GM19035 (cell line): ENCODE data around the gene TRAPPC12.
"Not testable (repeated sequence)": the region's sequence is repeated elsewhere in the genome, so short reads cannot be mapped to it uniquely, and the experiment has no call there.

ENCODE experiments used
- ATAC-seq: cut with Tn5 transposase; IDR thresholded peaks from one replicate; pipeline ENCODE4 v1.9.1; 2021; ENCODE audit not compliant: unreplicated experiment

The TRAPPC12 gene

DNA sequence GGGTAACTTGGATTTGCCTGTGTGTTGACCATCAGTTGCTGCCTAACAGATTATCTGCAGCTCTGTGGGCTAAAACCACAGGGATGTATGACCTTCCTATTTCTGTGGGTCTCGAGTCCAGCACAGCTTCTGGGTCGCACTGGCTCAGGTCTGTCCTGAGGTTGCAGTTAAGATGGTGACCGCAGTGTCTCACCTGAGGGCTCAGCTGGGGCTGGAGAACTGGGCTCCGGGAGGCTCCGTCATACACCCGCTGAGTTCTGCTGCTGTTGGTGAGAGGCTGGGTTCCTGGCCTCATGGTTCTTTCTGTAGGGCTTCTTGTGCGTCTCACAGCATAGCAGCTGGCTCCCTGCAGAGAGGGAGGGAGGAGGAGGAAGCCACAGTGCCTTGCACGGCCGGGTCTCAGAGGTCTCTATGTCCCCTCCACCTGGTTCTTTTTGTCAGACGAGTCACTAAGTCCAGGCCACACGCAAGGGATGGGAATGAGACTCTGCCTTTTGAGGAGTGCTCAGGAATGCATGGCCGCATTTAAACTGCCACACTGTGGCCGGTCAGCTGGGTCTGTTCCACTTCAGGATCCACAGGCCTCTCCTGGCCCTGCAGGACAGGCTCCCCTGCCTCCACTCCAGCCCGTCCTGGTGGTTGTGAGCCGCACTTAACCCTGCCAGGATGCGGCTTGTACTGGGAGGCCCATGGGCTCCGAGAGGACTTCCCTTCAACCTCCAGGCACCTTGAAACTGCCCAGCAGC is 72.6 kb downstream of the TRAPPC12 start:
- ATAC-seq = no peak

DNA sequence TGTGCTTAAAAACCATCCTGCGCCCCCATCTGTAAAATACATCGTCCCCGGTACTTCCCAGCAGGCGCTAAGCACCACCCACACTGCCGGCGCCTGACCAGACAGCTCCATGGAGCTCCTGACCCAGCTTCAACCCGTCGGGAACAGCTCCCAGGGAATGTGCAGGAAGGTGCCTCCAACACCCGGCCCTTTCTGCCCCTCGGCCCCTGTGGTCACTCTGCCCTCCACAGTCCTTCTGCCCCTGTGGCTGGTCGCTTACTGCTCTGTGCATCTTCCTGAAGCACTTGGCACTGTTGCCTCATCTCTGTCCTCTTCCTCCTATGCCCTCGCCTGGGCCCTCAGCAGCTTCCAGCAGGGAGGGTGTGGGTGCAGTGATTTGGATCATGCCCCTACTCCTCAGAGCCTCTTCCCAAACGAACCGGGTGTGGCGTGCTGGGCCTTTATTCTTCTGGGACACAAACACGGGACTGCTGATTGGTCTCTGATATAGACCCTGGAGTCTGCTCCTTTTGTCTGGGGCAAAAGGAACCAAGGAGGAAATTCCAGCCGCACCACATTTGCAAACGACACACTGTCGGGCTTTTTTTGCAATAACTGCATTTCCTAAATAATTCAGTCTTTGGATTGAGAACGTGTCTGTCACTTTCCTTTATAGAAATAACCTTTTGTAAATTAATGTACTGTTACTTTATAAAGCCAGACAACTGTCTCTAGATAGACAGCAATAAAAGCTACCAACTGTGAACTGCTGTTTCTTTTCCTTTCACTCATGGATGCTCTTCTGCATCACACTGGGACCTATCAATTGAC is 73.9 kb downstream of the TRAPPC12 start:
- ATAC-seq = no peak

DNA sequence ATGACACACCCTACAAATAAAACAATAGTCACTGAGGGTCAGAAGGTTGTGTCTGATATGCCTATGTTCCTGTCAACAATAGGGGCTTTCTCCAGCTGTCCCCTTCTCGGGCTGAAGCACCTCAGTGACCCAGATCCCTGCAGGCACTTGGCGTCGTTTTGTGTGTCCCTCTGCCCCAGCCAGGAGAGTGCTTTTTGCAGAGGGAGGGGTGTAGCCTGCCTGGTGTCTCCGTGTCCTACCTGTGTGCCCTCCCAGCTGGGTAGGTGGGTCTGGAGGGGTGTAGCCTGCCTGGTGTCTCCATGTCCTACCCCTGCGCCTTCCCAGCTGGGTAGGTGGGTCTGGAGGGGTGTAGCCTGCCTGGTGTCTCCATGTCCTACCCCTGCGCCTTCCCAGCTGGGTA is 74.5 kb downstream of the TRAPPC12 start:
- ATAC-seq = not testable (repeated sequence)

DNA sequence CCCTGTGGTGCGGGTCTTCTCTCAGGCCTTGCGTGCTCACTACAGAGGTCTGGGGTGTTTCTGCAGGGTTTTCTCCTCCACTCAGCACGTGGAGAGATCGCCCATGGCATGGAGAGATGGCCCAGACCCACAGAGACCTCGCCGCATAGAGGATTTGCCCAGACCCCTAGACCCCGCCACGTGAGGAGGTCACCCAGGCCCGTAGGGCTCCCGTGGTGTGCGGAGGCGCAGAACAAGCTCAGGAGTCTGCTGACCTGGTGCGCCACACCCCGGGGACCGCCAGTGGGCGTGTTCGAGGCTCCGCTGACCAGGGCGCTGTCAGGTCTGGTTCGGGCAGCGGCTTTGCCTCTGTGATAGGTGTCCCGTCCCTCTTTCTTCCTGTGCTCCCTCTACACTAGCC is 75.3 kb downstream of the TRAPPC12 start:
- no peak for ATAC-seq

DNA sequence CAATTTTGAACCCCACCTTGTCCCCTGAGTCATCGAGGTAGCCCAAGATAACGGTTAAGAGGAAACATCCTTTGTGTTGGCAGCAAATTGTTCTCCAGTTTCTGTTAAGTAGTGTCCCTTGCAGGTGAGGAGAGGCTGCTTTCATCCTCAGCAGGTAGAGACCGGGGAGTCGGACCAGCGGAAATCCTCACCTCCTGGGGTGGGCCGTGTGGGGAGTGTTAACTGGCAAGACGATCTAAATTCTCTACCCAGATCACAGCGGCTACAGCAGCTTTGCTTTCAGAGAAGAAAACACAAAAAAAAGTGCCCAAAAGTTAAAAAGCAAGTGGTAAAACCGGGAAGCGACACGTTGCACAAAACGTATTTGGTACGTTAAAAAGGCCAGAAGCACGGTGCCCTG is 76.6 kb downstream of the TRAPPC12 start:
- ATAC-seq = no peak

DNA sequence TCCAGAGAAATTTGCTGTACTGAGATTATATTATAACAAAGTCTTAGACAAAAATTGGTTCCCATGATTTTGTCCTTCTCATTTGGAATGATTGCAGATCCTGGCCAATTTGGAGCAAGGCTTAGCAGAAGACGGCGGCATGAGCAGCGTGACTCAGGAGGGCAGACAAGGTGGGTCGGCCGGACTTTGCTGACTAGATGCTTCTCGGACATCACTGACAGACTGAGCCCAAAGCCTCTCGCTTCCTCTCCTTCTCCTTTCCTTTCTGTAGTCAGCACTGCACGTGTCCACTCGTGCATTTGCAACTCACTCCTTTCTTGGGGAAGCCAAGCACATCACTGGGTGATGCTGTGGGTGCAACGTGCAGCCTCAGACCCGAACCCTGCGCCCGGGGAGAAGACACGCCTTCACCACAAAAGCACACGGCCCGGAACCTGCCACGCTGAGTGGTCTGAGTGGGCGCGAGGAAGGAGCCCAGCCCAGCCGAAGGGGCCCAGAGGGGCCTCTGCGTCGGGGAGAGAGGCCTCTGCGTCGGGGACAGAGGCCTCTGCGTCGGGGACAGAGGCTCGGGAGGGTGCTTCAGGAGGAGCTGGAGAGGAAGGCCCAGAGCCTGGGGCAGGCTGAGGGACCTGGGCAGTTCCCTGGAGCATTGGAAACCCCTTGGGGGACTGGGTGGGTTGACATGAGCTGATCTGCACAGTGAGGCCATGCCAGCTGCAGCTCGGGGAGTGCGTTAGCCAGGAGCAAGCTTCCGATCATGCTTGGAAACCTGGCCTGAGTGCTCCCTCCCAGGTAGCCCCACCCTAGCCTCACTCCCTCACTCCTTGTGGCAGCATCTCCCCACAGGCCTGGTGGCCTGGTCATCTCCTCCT is 78.3 kb downstream of the TRAPPC12 start:
- ATAC-seq = no peak

DNA sequence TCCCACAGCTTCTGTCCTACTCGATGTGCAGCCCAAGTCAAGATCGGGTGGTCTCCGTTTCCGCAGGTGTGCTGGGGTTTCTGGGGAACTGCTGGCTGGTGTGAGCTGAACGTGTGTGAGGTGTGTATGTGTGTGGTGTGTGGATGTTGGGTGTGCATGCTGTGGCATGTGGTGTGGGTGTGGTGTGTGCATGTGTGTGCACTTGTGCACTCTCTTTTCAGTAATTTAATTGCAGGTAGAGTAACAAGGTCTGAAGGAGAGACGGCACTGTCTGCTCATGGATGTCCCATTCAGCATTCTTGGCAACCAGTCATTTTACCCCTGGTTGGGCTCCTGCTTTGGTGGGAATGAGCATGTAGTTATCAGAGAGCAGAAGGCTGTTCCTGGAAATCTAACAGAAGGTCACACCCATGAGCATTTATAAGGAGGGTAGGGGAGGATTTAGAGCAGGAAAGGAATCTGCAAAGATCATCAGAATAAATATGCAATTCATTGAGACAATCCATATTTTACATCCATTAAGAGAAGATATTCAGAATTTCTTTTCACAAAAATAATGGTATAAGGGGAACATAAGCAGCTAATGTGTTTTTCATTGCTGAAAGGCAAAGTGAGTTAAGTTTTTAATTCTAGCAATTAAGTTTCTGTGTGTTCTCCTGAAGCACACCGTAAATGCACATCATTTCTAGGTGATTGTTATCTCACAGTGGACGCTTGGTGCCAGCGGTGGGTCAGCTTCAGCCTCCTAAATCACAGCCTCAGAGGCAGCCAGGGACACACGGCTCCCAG is 79.1 kb downstream of the TRAPPC12 start:
- no peak for ATAC-seq

DNA sequence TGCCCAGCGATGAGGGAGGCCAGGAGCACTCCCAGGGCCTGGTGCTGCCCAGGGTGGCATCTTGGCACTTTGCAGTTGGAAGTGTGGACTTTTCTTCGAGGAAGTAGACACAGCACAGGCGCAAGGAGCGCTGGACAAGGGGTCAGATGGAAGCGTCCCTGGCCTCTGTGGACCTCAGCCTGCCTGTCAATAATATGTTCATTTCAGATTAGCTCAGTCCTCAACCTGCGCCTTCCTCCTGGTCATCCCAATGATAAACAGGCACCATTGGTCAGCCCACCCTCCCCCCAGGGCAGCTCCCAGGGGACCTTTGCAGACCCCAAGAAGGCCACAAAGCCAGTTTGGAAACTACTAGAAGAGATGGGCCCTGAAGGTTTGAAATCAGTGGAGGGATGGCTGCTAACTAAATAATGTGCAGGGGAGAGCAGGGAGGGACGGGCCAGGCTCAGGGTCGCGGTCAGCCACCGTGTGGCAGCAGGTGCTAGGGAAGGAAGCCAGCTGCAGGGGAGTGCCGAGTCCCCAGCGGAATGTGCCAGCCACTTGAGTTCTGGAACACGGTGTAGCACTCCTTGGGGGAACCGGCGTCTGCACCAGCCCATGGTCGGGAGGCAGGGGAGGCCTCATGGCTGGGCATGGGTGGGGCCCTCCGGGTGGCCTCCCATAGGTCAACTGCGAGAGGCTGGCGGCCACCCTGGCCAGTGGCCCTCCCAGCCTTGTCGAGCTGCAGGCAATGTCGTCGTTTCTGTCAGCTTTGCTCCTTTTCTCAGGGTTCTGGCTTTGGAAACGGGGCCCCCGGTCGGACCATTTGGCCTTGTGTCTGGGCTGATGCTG is 79.9 kb downstream of the TRAPPC12 start:
- ATAC-seq = no peak

DNA sequence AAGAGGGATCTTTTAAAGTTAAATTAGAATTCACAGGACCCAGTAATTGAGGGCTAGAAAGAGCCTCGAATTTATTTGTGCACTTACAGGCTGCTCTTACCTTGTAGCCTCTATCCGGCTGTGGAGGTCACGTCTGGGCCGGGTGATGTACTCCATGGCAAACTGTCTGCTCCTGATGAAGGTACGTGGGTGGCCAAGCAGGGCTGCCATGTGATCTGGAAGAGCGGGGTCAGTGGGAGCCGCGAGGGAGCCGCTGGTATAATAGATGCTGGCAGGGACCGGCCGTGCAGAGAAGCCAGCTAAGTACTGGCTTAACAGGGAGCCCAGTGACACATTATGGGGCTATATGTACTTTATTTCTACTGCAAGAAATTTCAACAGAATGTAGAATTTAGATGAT is 80.7 kb downstream of the TRAPPC12 start:
- ATAC-seq = no peak

DNA sequence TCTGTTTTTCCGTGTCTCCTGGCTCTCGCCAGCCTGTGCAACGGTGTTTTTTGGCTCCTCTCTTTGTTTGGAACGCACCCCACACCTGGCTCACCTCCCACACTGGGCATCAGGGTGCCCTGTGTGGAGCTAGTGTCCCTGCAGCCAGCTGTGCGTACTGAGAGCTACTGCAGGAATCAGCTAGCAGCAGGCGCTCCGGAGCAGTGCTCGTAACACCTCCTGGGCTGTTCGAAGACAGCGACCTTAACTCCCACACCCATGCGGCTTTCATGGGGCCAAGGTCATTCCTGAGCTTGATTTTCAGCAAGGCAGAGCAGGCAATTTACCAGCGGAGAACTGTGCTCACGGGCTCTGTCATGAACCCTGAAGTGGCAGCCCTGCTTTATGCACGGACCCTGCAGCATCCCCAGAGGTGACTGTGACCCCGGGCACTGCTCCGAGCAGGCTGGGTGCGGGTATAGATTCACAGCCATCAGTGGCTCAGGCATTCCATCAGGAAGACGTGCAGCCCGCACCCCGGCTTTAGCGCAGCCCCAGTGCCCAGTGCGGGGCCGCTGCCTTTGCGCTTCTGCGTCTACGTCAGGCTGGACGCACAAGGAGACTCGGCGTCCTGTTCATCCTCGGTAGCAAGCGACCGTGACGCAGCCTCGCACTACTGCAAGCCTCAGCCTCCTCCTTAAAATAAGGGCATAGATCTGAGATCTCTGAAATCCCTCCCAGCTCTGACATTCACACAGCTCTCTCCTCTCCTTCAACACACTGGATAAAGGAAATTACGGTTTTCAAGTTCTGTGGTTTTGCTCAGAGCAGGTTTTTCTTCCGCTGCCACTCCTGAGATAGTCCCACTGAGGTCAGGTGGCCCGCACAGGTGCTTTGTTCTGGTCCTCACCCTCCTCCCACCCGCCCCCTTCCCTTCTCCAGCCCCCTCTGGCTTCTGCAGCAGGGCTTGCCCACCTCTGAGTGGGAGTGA is 81.6 kb downstream of the TRAPPC12 start:
- no peak for ATAC-seq

DNA sequence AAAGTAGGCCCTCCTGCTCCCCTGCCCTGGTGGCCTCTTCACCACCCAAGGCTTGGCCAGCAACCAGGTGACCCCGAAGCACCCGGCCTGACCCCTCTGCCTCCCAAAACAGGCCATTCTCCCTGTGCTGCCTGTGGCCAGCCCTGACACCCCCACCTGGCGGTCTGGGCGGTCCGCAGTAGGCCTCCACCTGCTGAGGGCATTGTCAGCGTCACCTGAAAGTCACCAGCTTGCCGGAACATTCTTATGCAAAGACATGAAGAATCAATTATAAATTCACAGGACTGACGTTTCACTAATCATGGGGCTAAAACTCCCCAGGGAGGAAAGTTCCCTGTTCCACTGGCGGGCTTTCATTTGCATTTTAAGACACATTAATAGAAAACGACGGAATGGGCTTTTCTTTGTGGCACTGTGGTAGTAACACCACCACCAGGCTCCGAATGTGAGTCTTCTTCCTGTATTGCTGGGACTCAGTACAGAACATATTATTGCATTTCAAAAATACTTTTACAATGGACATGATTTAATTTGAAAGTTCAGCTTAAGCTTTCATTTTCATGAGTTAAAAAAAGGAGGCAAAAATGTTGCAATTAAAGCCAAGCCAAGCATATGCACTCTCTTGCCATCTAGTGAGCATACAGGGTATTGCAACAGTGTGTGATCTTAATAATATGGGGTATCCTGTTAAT is 82.5 kb downstream of the TRAPPC12 start:
- ATAC-seq = peak; percentile 71

DNA sequence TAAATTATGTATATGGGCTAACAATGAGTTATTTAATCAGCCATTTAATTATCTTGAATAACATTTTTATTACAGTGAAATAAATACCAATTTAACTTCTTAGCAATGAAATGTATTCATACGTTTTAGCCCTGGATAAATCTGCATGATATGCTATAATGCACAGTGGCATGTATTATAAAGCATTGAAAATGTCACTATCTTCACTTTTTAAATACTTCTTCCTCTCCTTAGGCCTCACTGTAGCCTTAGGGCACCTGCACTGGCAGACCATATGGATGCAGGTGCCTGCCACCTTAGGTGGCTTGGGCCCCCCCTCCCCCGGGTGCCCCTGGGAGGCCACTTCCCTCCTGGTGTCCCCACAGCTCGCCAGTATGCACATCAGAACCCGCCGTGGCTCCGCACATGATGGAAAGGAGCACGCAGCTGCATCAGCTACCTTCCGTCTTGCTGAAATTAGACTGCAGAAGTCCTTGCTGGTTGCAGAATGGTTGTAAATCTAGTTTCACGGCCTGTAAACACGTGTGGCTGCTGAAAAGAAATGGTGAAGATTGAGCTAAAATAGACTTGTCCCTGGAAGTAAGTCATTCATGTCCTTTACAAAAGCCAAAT is 83.1 kb downstream of the TRAPPC12 start:
- peak; percentile 2 for ATAC-seq

DNA sequence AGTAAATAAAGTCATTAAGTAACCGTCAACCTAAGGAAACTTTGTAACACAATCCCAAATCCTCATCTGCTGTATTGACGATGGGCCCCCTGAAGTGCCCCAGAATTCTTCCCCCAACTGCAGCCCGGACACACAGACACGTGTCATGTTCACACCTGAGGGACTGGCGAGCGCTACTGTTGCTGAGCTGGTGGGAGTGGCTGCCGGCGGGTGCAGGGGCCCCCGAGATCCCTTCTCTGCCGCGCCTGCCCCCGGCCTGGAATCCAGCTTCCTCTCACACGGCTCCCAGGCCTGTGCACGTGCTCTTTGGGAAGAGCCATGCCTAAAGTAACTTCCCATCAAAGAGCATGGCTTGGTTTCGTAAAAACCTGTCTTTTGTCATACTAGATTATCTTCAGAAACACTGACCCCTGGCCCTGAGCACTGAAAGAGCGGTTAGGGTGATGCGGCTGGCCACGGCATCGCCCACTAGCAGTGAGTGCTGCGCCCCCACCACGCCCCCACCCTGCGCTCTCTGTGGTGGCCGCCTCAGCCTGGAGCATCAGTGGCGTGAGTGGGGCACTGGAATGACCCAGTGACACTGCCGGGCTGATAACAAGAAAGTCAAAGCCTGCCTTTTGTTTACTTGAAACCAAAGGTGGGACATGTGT is 83.8 kb downstream of the TRAPPC12 start:
- no peak for ATAC-seq

DNA sequence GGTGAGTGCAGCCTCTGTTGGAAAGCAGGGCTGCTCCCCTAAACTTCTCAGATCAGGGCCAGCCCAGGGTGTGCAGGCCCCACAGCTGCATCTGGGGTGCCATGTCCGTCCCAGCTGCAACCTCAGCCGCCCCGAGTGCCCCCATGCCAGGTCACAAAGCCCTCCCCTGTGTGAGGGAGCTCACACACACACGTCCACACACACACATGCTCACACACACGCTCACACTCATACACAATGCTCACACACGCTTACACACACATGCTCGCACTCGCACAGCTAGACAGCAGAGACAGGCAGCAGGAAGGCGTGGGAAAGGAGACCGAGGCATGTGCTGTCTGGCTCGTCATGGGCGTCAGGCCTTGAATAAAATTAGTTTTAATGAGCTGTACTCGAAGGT is 84.5 kb downstream of the TRAPPC12 start:
- no peak for ATAC-seq

DNA sequence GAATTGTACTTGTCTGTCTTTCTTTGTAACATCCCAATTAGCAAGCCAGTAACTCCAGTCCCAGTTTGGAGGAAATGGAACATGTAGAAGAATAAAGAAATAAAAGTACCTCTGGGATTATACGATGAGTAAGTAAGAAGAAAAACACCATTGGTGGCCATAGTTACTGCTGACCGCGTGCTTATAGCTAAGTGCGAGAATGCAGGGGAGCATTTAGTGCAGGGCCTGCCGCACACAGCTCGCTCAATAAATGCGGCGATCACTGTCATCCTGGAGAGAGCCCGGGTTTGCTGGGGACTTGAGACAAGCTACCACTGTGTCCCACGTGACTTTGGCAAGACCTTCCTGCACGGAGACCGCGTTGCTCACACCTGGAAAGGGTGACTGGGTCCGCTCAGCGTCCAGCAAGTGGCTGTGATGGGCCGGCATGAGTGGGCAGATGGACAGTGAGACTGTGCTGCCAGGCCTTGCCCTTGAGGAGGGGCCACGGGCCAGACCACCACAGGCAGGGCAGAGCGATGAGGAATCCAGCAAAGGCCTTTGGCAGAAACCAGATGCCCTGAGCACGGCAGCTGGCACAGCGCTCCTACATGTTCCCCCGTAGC is 85.0 kb downstream of the TRAPPC12 start:
- no peak for ATAC-seq

DNA sequence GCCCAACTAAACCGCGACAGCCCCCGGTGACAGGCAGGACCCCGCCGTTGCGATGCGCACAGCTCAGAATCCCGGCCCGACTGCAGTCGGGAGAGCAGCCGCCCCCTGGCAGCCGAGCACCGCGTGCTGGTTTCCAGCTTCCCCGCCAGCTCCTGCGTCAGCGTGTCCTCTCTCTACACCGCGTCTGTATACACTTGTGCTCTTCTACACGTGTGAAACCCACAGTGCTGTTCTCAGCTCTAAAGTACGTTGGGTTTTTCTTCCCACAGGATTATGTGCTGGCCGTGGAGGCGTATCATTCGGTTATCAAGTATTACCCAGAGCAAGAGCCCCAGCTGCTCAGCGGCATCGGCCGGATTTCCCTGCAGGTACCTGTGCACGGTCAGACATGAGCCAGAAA is 85.8 kb downstream of the TRAPPC12 start:
- no peak for ATAC-seq
